Measurements from ENCODE around the gene PSD2.

GRCh38 chr5:139821806-139822552 lies 26.4 kb downstream of the PSD2 start:
- no peak for TF ChIP-seq POLR2AphosphoS5 (IDR thresholded peaks at IDR 0.05; ENCODE audit: low read depth, low read length)
- no peak for TF ChIP-seq POLR2A (IDR thresholded peaks at IDR 0.05; ENCODE audit: low read depth, low read length)
- TF ChIP-seq TAF1 (IDR thresholded peaks at IDR 0.05; ENCODE audit: low read depth, low read length) = no peak
- no peak for TF ChIP-seq SPI1 (IDR thresholded peaks at IDR 0.05; ENCODE audit: low read depth, low read length)
- TF ChIP-seq POU2F2 (IDR thresholded peaks at IDR 0.05; ENCODE audit: low read depth, low read length) = no peak
- no peak for TF ChIP-seq PAX5 (IDR thresholded peaks at IDR 0.05; ENCODE audit: insufficient read depth, low read length, severe bottlenecking)
